IMR-90 (cell line): ENCODE measurements around the gene PGBD4. TPM values are rescaled to one million over a fixed set of nuclear protein-coding genes. Genes with fewer than 3 reads are reported as not detected.

ENCODE experiments used
- ATAC-seq: fragments of 200-7000 bp; cut with Tn5 transposase; 2 replicates; pipeline ENCODE4 v1.9.1; 2020; ENCODE audit warnings: low read depth, mild to moderate bottlenecking, moderate library complexity
- BruUV-seq: library from RNA; stranded (reverse); fragments of 400-500 nt; replicated peaks from 2 replicates; lab custom pipeline; 2021; lab: Mats Ljungman, UMichigan
- CTCF ChIA-PET: fragments of 300-600 bp; formaldehyde crosslinking; extraction: SDS; loops from one replicate; lab custom pipeline; 2021; ENCODE audit warnings: antibody characterized with exemption; lab: Yijun Ruan, JAX
- POLR2A ChIA-PET: fragments of 300-600 bp; sonication (Branson Sonifier 250); formaldehyde crosslinking; loops from one replicate; lab custom pipeline; 2022; ENCODE audit warnings: antibody characterized with exemption; ENCODE audit not compliant: unreplicated experiment; lab: Charles Lee
- DNase-seq: peaks from one replicate; pipeline ENCODE4 v3.0.0; 2013
- H2AFZ ChIP-seq: replicated peaks from 2 replicates; pipeline ENCODE3; 2013; ENCODE audit warnings: low read length, mild to moderate bottlenecking; ENCODE audit not compliant: poor library complexity
- H2AK5ac ChIP-seq: 2 replicates; pipeline ENCODE4 v1.6.1; 2013; ENCODE audit warnings: low read depth, low read length, inconsistent platforms
- H2AK9ac ChIP-seq: replicated peaks from 2 replicates; pipeline ENCODE3; 2013; ENCODE audit warnings: mild to moderate bottlenecking, low read depth, low read length, moderate library complexity; ENCODE audit not compliant: poor library complexity
- H2BK120ac ChIP-seq: 2 replicates; pipeline ENCODE4 v1.6.1; 2013; ENCODE audit warnings: low read depth, low read length, inconsistent platforms
- H2BK15ac ChIP-seq: 3 replicates; pipeline ENCODE4 v1.6.1; 2013; ENCODE audit warnings: low read depth, low read length, inconsistent platforms
- H2BK20ac ChIP-seq: 2 replicates; pipeline ENCODE4 v1.6.1; 2013; ENCODE audit warnings: low read depth, mild to moderate bottlenecking, inconsistent platforms, low read length, moderate library complexity
- H2BK5ac ChIP-seq: 2 replicates; pipeline ENCODE4 v1.6.1; 2013; ENCODE audit warnings: mild to moderate bottlenecking, low read depth, low read length, inconsistent platforms; ENCODE audit not compliant: poor library complexity, severe bottlenecking
- H3K14ac ChIP-seq: replicated peaks from 2 replicates; pipeline ENCODE4 v1.6.1; 2013; ENCODE audit warnings: low read depth, low read length, inconsistent platforms
- H3K18ac ChIP-seq: 2 replicates; pipeline ENCODE4 v1.6.1; 2013; ENCODE audit warnings: low read depth, low read length, control low read depth
- H3K23ac ChIP-seq: 2 replicates; pipeline ENCODE4 v1.6.1; 2013; ENCODE audit warnings: low read depth, low read length, inconsistent platforms
- H3K27ac ChIP-seq: 2 replicates; pipeline ENCODE4 v1.5.1; 2013; ENCODE audit warnings: mild to moderate bottlenecking, control low read depth, low read length; ENCODE audit not compliant: insufficient read depth
- H3K27me3 ChIP-seq: 2 replicates; pipeline ENCODE4 v1.6.1; 2013; ENCODE audit warnings: low read length; ENCODE audit not compliant: control insufficient read depth, insufficient read depth
- H3K36me3 ChIP-seq: 2 replicates; pipeline ENCODE4 v1.6.1; 2013; ENCODE audit warnings: low read length, mixed read lengths; ENCODE audit not compliant: control insufficient read depth, insufficient read depth
- H3K4ac ChIP-seq: 2 replicates; pipeline ENCODE4 v1.6.1; 2013; ENCODE audit warnings: low read depth, low read length, inconsistent platforms
- H3K4me1 ChIP-seq: 2 replicates; pipeline ENCODE4 v1.6.1; 2013; ENCODE audit warnings: low read length, mixed read lengths; ENCODE audit not compliant: control insufficient read depth, insufficient read depth
- H3K4me2 ChIP-seq: 2 replicates; pipeline ENCODE4 v1.6.1; 2013; ENCODE audit warnings: low read depth, mild to moderate bottlenecking, control low read depth, low read length, moderate library complexity
- H3K4me3 ChIP-seq: 2 replicates; pipeline ENCODE4 v1.5.1; 2013; ENCODE audit warnings: low read depth, mild to moderate bottlenecking, control low read depth, low read length, moderate library complexity; ENCODE audit not compliant: insufficient read depth
- H3K56ac ChIP-seq: 2 replicates; pipeline ENCODE4 v1.6.1; 2013; ENCODE audit warnings: low read length, inconsistent platforms; ENCODE audit not compliant: insufficient read depth; ENCODE audit errors: extremely low read depth
- H3K79me1 ChIP-seq, 2 experiments: 2 replicates each; pipeline ENCODE4 v1.6.1; 2013; ENCODE audit warnings: low read length in 2 of 2, inconsistent platforms in 1 of 2, low read depth in 1 of 2
- H3K9ac ChIP-seq: 2 replicates; pipeline ENCODE4 v1.6.1; 2013; ENCODE audit warnings: low read depth, low read length, control low read depth
- H3K9me1 ChIP-seq: 2 replicates; pipeline ENCODE4 v1.6.1; 2013; ENCODE audit warnings: low read length, inconsistent platforms; ENCODE audit not compliant: insufficient read depth
- H3K9me3 ChIP-seq: 2 replicates; pipeline ENCODE4 v1.6.1; 2013; ENCODE audit warnings: low read length; ENCODE audit not compliant: control insufficient read depth, insufficient read depth
- H4K20me1 ChIP-seq: 2 replicates; pipeline ENCODE4 v1.6.1; 2013; ENCODE audit warnings: low read length, inconsistent platforms; ENCODE audit not compliant: insufficient read depth
- H4K5ac ChIP-seq: 2 replicates; pipeline ENCODE4 v1.6.1; 2013; ENCODE audit warnings: mild to moderate bottlenecking, low read depth, low read length, control low read depth
- H4K8ac ChIP-seq, 2 experiments: 2 replicates each; pipeline ENCODE4 v1.6.1; 2013; ENCODE audit warnings: low read depth in 2 of 2, low read length in 2 of 2, control low read depth in 1 of 2, inconsistent platforms in 1 of 2
- H4K91ac ChIP-seq: 2 replicates; pipeline ENCODE4 v1.6.1; 2013; ENCODE audit warnings: low read depth, low read length, inconsistent platforms; ENCODE audit not compliant: insufficient read depth
- BHLHE40 ChIP-seq: fragments of 150-350 bp; IDR thresholded peaks from 2 replicates; pipeline ENCODE4 v1.6.1; 2016; ENCODE audit warnings: mild to moderate bottlenecking, low read depth, low read length
- CEBPB ChIP-seq: IDR thresholded peaks from 2 replicates; pipeline ENCODE4 v1.6.1; 2012; ENCODE audit warnings: low read depth, low read length, improper control_type of control experiment
- CHD1 ChIP-seq: IDR thresholded peaks from 2 replicates; pipeline ENCODE4 v1.6.1; 2012; ENCODE audit warnings: low read depth, low read length, improper control_type of control experiment
- FOS ChIP-seq: fragments of 150-350 bp; IDR thresholded peaks from 2 replicates; pipeline ENCODE4 v1.6.1; 2016; ENCODE audit warnings: low read depth, low read length
- MAFK ChIP-seq: IDR thresholded peaks from 2 replicates; pipeline ENCODE4 v1.6.1; 2012; ENCODE audit warnings: low read depth, low read length, improper control_type of control experiment
- MAZ ChIP-seq: IDR thresholded peaks from 2 replicates; pipeline ENCODE4 v1.6.1; 2012; ENCODE audit warnings: low read depth, mild to moderate bottlenecking, low read length, improper control_type of control experiment, moderate library complexity, borderline replicate concordance
- MXI1 ChIP-seq: IDR thresholded peaks from 2 replicates; pipeline ENCODE4 v1.6.1; 2012; ENCODE audit warnings: low read depth, mild to moderate bottlenecking, low read length, moderate library complexity, borderline replicate concordance
- NFE2L2 ChIP-seq: fragments of 150-350 bp; IDR thresholded peaks from 2 replicates; pipeline ENCODE4 v1.6.1; 2016; ENCODE audit warnings: low read depth, mild to moderate bottlenecking, low read length
- POLR2A ChIP-seq: IDR thresholded peaks from 2 replicates; pipeline ENCODE4 v1.6.1; 2012; ENCODE audit warnings: mild to moderate bottlenecking, low read depth, low read length
- RAD21 ChIP-seq: IDR thresholded peaks from 2 replicates; pipeline ENCODE4 v1.6.1; 2012; ENCODE audit warnings: low read length, improper control_type of control experiment
- RCOR1 ChIP-seq: IDR thresholded peaks from 2 replicates; pipeline ENCODE4 v1.6.1; 2012; ENCODE audit warnings: mild to moderate bottlenecking, low read length, improper control_type of control experiment; ENCODE audit not compliant: insufficient replicate concordance
- RFX5 ChIP-seq: IDR thresholded peaks from 2 replicates; pipeline ENCODE4 v1.8.0; 2012; ENCODE audit warnings: low read depth, mild to moderate bottlenecking, low read length, moderate library complexity
- SMC3 ChIP-seq: fragments of 150-350 bp; IDR thresholded peaks from 2 replicates; pipeline ENCODE4 v1.6.1; 2016; ENCODE audit warnings: low read depth, mild to moderate bottlenecking, antibody characterized with exemption, low read length, moderate library complexity
- WGBS, 2 experiments: methylation state at CpG; one replicate each; pipeline versions ENCODE4 v1.1.5 to v1.1.7; 2013; ENCODE audit warnings: missing lambda C conversion rate in 2 of 2; ENCODE audit not compliant: insufficient read length in 1 of 2; ENCODE audit errors: extremely low coverage in 2 of 2; 5-methylcytosine and 5-hydroxymethylcytosine counted together
- dilution Hi-C: fragments of 300-500 bp; cut with HindIII; formaldehyde crosslinking; loops from one replicate; pipeline ENCODE4 v1.14.3; 2018; ENCODE audit warnings: low sequenced_read_pairs; ENCODE audit not compliant: unreplicated experiment
- in situ Hi-C: fragments of 300-500 bp; cut with MboI; formaldehyde crosslinking; loops from 3 replicates; pipeline ENCODE4 v1.14.3; 2019; ENCODE audit warnings: low sequenced_read_pairs, inconsistent platforms, mixed read lengths
- intact Hi-C: fragments of 100-400 bp; cut with micrococcal nuclease; formaldehyde crosslinking; loops from 2 replicates; pipeline ENCODE4 v1.10.0; 2022
- polyA plus RNA-seq, 3 experiments: library from polyadenylated mRNA; depleted of rRNA; stranded (reverse); fragments of >200 nt; gene quantifications; 2 replicates each; pipeline ENCODE4 v1.2.3, GENCODE V29; 2012; ENCODE audit warnings: low replicate concordance in 1 of 3
- total RNA-seq: library from RNA; depleted of rRNA; stranded (reverse); fragments of >200 nt; gene quantifications from 2 replicates; pipeline ENCODE4 v1.2.3, GENCODE V29; 2012
- TF ChIP-seq, protein P1 (sequence below): fragments of 150-350 bp; IDR thresholded peaks from 2 replicates; pipeline ENCODE4 v1.6.1; 2016; ENCODE audit warnings: low read depth, mild to moderate bottlenecking, low read length, moderate library complexity, borderline replicate concordance
- TF ChIP-seq, protein P2 (sequence below): fragments of 150-350 bp; IDR thresholded peaks from 2 replicates; pipeline ENCODE4 v1.6.1; 2017; ENCODE audit warnings: mild to moderate bottlenecking, antibody characterized with exemption, low read length, low read depth
- TF ChIP-seq, protein P3 (sequence below): conservative IDR thresholded peaks from 2 replicates; pipeline ENCODE4 v1.5.1; 2012; ENCODE audit warnings: mild to moderate bottlenecking, low read depth, low read length, improper control_type of control experiment

The PGBD4 gene
- total and polyA plus RNA-seq, 2 of the 4 experiments (the other 2 are of a cell fraction) = 0.89 to 1.3 TPM

DNA sequence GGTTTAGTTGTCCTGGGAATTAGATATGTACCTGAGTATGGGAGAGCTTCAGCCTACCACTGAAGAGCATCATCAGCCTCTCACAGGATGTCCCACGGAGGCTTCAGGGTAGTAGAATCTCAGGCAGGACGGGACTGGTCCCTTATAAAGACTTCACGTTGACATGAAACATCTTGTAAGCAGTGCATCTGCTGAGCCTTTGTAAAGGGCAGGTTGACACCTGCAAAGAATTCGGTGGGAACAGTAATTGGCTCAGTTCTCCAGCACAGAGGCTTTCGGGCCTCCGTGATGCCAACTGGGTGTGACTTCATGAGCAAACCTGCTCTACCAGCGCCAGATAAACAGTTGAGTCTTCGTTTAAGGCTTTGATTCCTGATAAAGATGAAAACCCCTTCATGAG, 35.9 kb upstream of the PGBD4 start:
- no peak overlapping the region for H2AK9ac ChIP-seq
- dilution Hi-C loops (no loop called here), intact Hi-C loops (loop anchor here (10.0 kb wide), 1 partner anchor 299 kb away; the partner anchor contains the start of gene LPCAT4), in situ Hi-C loops (loop anchor here (10.0 kb wide), 1 partner anchor 149 kb away; the partner anchor contains the start of gene KATNBL1)
- H3K23ac ChIP-seq = no peak overlapping the region
- H3K27ac ChIP-seq = no peak overlapping the region
- H3K79me1 ChIP-seq = no peaks in the 10 kb centered on the region
- no peak overlapping the region for H4K5ac ChIP-seq
- H2BK20ac ChIP-seq = no peak overlapping the region
- no peak overlapping the region for H2BK5ac ChIP-seq
- no peak overlapping the region for H2BK120ac ChIP-seq
- H2AFZ ChIP-seq = no peak overlapping the region
- H4K20me1 ChIP-seq = no peaks in the 10 kb centered on the region
- ATAC-seq = no peak
- DNase-seq = no peak
- TF ChIP-seq RCOR1 (no peak), MAFK (no peak), FOS (no peak), BHLHE40 (no peak), CHD1 (no peak), SMC3 (no peak), NFE2L2 (no peak), POLR2A (no peak), CEBPB (no peak), RFX5 (no peak), MAZ (no peak), MXI1 (no peak), RAD21 (no peak)
- TF ChIP-seq, protein P1, sequence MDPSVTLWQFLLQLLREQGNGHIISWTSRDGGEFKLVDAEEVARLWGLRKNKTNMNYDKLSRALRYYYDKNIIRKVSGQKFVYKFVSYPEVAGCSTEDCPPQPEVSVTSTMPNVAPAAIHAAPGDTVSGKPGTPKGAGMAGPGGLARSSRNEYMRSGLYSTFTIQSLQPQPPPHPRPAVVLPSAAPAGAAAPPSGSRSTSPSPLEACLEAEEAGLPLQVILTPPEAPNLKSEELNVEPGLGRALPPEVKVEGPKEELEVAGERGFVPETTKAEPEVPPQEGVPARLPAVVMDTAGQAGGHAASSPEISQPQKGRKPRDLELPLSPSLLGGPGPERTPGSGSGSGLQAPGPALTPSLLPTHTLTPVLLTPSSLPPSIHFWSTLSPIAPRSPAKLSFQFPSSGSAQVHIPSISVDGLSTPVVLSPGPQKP = no peak
- TF ChIP-seq, protein P2, sequence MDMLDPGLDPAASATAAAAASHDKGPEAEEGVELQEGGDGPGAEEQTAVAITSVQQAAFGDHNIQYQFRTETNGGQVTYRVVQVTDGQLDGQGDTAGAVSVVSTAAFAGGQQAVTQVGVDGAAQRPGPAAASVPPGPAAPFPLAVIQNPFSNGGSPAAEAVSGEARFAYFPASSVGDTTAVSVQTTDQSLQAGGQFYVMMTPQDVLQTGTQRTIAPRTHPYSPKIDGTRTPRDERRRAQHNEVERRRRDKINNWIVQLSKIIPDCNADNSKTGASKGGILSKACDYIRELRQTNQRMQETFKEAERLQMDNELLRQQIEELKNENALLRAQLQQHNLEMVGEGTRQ = no peak
- TF ChIP-seq, protein P3, sequence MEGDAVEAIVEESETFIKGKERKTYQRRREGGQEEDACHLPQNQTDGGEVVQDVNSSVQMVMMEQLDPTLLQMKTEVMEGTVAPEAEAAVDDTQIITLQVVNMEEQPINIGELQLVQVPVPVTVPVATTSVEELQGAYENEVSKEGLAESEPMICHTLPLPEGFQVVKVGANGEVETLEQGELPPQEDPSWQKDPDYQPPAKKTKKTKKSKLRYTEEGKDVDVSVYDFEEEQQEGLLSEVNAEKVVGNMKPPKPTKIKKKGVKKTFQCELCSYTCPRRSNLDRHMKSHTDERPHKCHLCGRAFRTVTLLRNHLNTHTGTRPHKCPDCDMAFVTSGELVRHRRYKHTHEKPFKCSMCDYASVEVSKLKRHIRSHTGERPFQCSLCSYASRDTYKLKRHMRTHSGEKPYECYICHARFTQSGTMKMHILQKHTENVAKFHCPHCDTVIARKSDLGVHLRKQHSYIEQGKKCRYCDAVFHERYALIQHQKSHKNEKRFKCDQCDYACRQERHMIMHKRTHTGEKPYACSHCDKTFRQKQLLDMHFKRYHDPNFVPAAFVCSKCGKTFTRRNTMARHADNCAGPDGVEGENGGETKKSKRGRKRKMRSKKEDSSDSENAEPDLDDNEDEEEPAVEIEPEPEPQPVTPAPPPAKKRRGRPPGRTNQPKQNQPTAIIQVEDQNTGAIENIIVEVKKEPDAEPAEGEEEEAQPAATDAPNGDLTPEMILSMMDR = no peak
- H3K4me3 ChIP-seq = no peak overlapping the region
- no peak overlapping the region for H2AK5ac ChIP-seq
- H3K56ac ChIP-seq = no peak overlapping the region
- no peak overlapping the region for H3K9ac ChIP-seq
- no peaks in the 10 kb centered on the region for H3K9me1 ChIP-seq
- no peaks in the 10 kb centered on the region for H3K36me3 ChIP-seq
- H2BK15ac ChIP-seq = no peak overlapping the region
- BruUV-seq = no TSS peak
- WGBS, 2 experiments = 85% methylated on average over 5 of the region's 8 CpGs; no CpG with 5 or more reads in 1 of the 2 experiments
- no peak overlapping the region for H4K8ac ChIP-seq
- no peak overlapping the region for H3K4me2 ChIP-seq
- no peaks in the 10 kb centered on the region for H3K4me1 ChIP-seq
- no peak overlapping the region for H3K4ac ChIP-seq
- H3K14ac ChIP-seq = no peak overlapping the region
- H3K9me3 ChIP-seq = no peaks in the 10 kb centered on the region
- CTCF ChIA-PET = interaction anchor here (1.5 kb wide), 1 partner anchor 144 kb away, joined by 3 read pairs; the partner anchor contains the start of gene KATNBL1
- no peaks in the 10 kb centered on the region for H3K27me3 ChIP-seq
- H3K18ac ChIP-seq = no peak overlapping the region
- H4K91ac ChIP-seq = no peak overlapping the region
- POLR2A ChIA-PET = no interaction called here
